HG02943 (cell line): Measurements from ENCODE around the gene NUP62.

Experiments
- ATAC-seq: cut with Tn5 transposase; IDR thresholded peaks from one replicate; pipeline ENCODE4 v1.9.1; 2021; ENCODE audit warnings: mild to moderate bottlenecking, low read depth, moderate library complexity; ENCODE audit not compliant: unreplicated experiment

The NUP62 gene

GRCh38 chr19:49908480-49909420 is 20.6 kb downstream of the NUP62 start:
- ATAC-seq = no peak

GRCh38 chr19:49907745-49908446 is 21.4 kb downstream of the NUP62 start:
- no peak for ATAC-seq

- ATAC-seq = no peak
Observed at GRCh38 chr19:49906879-49907564, 22.3 kb downstream of the NUP62 start.

GRCh38 chr19:49904136-49904535 is 25.2 kb downstream of the NUP62 start:
- no peak for ATAC-seq

- ATAC-seq = peak; percentile 56
Observed at GRCh38 chr19:49896863-49897621, 32.3 kb downstream of the NUP62 start, which contains the start of gene IL4I1. Gene IL4I1 (minus strand): TSS chr19:49896887. CDS start chr19:49896160, 727 bp downstream.

GRCh38 chr19:49895566-49896297 is 33.6 kb downstream of the NUP62 start:
- no peak for ATAC-seq

GRCh38 chr19:49894879-49895565 is 34.3 kb downstream of the NUP62 start:
- ATAC-seq = no peak

GRCh38 chr19:49894011-49894664 is 35.2 kb downstream of the NUP62 start:
- ATAC-seq = no peak

- no peak for ATAC-seq
Observed at GRCh38 chr19:49892716-49893115, 36.6 kb downstream of the NUP62 start.

GRCh38 chr19:49891393-49891792 is 37.9 kb downstream of the NUP62 start:
- ATAC-seq = no peak

GRCh38 chr19:49890349-49891311 is 38.7 kb downstream of the NUP62 start:
- no peak for ATAC-seq

GRCh38 chr19:49889687-49890348 is 39.5 kb downstream of the NUP62 start:
- no peak for ATAC-seq

GRCh38 chr19:49889038-49889686 is 40.1 kb downstream of the NUP62 start:
- no peak for ATAC-seq

- no peak for ATAC-seq
Observed at GRCh38 chr19:49888510-49888824, 40.8 kb downstream of the NUP62 start.

- no peak for ATAC-seq
Observed at GRCh38 chr19:49887665-49888509, 41.4 kb downstream of the NUP62 start.
